ENCODE results near the gene DAZAP1.
"Not testable (repeated sequence)": the region's sequence is repeated elsewhere in the genome, so short reads cannot be mapped to it uniquely, and the experiment has no call there.

DAZAP1 gene

GRCh38 chr19:1417681-1418495 lies 10.5 kb downstream of the DAZAP1 start:
- Histone ChIP-seq H2AFZ (ENCODE audit: low read depth, low read length, severe bottlenecking) (no peak overlapping the region), H3K36me3 (ENCODE audit: low read length) (0 out of 2 replicates have a peak, but pooled peaks cover 9% of the 10 kb centered on the region), H3K9me2 (replicated peaks; ENCODE audit: insufficient read depth, low read length) (no peaks in the 10 kb centered on the region), H3K4me2 (ENCODE audit: low read depth, low read length, poor library complexity, severe bottlenecking) (no peak overlapping the region), H3K9me3 (ENCODE audit: insufficient read depth, low read length) (no peaks in the 10 kb centered on the region), H3F3A (ENCODE audit: insufficient read depth) (no peaks in the 10 kb centered on the region), H3K27me3 (ENCODE audit: low read length) (no peaks in the 10 kb centered on the region), H3K79me2 (ENCODE audit: insufficient read depth, low read length) (peaks cover 62% of the 10 kb centered on the region), H3K4me3 (ENCODE audit: insufficient read depth, low read length, poor library complexity, severe bottlenecking) (no peak overlapping the region), H3K27ac (ENCODE audit: low read depth, low read length) (no peak overlapping the region), H3K9ac (ENCODE audit: low read length) (no peak overlapping the region), H4K20me1 (ENCODE audit: low read depth, low read length) (peaks cover 24% of the 10 kb centered on the region; the same call in 1 of the 2 replicates)
- no peak for TF ChIP-seq EZH2phosphoT487 (conservative IDR thresholded peaks at IDR 0.05; ENCODE audit: low read length)
- TF ChIP-seq CTCF (IDR thresholded peaks at IDR 0.05; ENCODE audit: insufficient read depth, low read length, poor library complexity, severe bottlenecking) = no peak

DNA sequence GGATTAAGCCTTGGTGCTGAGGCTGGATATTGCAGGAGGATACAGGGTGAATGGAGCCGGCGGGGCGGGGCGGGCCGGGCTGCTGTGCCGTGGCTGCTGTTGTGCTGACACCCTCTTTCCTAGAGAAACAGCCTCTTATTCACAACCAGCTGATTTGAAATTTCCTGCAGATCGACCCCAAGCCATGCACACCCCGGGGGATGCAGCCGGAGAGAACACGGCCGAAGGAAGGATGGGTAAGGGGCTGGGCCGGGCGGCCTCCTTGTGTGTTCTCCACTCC lies 11.1 kb downstream of the DAZAP1 start:
- 0 out of 2 replicates have a peak, but pooled peaks cover 8% of the 10 kb centered on the region for H3K36me3 ChIP-seq (ENCODE audit: low read length)
- no peaks in the 10 kb centered on the region for H3K9me2 ChIP-seq (replicated peaks; ENCODE audit: insufficient read depth, low read length)
- no peak overlapping the region for H3K4me2 ChIP-seq (ENCODE audit: low read depth, low read length, poor library complexity, severe bottlenecking)
- no peak overlapping the region for H3K4me3 ChIP-seq (ENCODE audit: insufficient read depth, low read length, poor library complexity, severe bottlenecking)
- peaks cover 22% of the 10 kb centered on the region; the same call in 1 of the 2 replicates for H4K20me1 ChIP-seq (ENCODE audit: low read depth, low read length)
- no peak overlapping the region for H3K27ac ChIP-seq (ENCODE audit: low read depth, low read length)
- H3K9ac ChIP-seq (ENCODE audit: low read length) = no peak overlapping the region
- TF ChIP-seq CTCF (IDR thresholded peaks at IDR 0.05; ENCODE audit: insufficient read depth, low read length, poor library complexity, severe bottlenecking) (no peak), EZH2phosphoT487 (conservative IDR thresholded peaks at IDR 0.05; ENCODE audit: low read length) (no peak)
- H2AFZ ChIP-seq (ENCODE audit: low read depth, low read length, severe bottlenecking) = no peak overlapping the region
- no peaks in the 10 kb centered on the region for H3K27me3 ChIP-seq (ENCODE audit: low read length)
- H3K9me3 ChIP-seq (ENCODE audit: insufficient read depth, low read length) = no peaks in the 10 kb centered on the region
- no peaks in the 10 kb centered on the region for H3F3A ChIP-seq (ENCODE audit: insufficient read depth)
- peaks cover 60% of the 10 kb centered on the region for H3K79me2 ChIP-seq (ENCODE audit: insufficient read depth, low read length)

GRCh38 chr19:1418951-1419738 lies 11.8 kb downstream of the DAZAP1 start:
- no peak overlapping the region for H2AFZ ChIP-seq (ENCODE audit: low read depth, low read length, severe bottlenecking)
- H3K9me2 ChIP-seq (replicated peaks; ENCODE audit: insufficient read depth, low read length) = no peaks in the 10 kb centered on the region
- 0 out of 2 replicates have a peak, but pooled peaks cover 6% of the 10 kb centered on the region for H3K36me3 ChIP-seq (ENCODE audit: low read length)
- TF ChIP-seq CTCF (IDR thresholded peaks at IDR 0.05; ENCODE audit: insufficient read depth, low read length, poor library complexity, severe bottlenecking) (no peak), EZH2phosphoT487 (conservative IDR thresholded peaks at IDR 0.05; ENCODE audit: low read length) (no peak)
- peaks cover 21% of the 10 kb centered on the region; the same call in 1 of the 2 replicates for H4K20me1 ChIP-seq (ENCODE audit: low read depth, low read length)
- peaks cover 58% of the 10 kb centered on the region for H3K79me2 ChIP-seq (ENCODE audit: insufficient read depth, low read length)
- H3F3A ChIP-seq (ENCODE audit: insufficient read depth) = no peaks in the 10 kb centered on the region
- no peak overlapping the region for H3K27ac ChIP-seq (ENCODE audit: low read depth, low read length)
- H3K4me2 ChIP-seq (ENCODE audit: low read depth, low read length, poor library complexity, severe bottlenecking) = no peak overlapping the region
- no peak overlapping the region for H3K4me3 ChIP-seq (ENCODE audit: insufficient read depth, low read length, poor library complexity, severe bottlenecking)
- H3K9me3 ChIP-seq (ENCODE audit: insufficient read depth, low read length) = no peaks in the 10 kb centered on the region
- H3K9ac ChIP-seq (ENCODE audit: low read length) = no peak overlapping the region
- no peaks in the 10 kb centered on the region for H3K27me3 ChIP-seq (ENCODE audit: low read length)

DNA sequence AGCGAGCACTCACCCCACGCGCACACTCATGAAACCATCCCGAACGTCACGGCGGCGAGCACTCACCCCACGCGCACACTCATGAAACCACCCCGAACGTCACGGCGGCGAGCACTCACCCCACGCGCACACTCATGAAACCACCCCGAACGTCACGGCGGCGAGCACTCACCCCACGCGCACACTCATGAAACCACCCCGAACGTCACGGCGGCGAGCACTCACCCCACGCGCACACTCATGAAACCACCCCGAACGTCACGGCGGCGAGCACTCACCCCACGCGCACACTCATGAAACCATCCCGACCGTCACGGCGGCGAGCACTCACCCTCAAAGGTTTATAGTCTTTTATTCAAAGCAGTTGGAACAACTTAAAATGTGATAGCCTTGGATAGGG lies 12.7 kb downstream of the DAZAP1 start:
- not testable (repeated sequence) for H3K4me2 ChIP-seq (ENCODE audit: low read depth, low read length, poor library complexity, severe bottlenecking); H3K36me3 ChIP-seq (ENCODE audit: low read length); H3K4me3 ChIP-seq (ENCODE audit: insufficient read depth, low read length, poor library complexity, severe bottlenecking); H3K27ac ChIP-seq (ENCODE audit: low read depth, low read length); H3K9ac ChIP-seq (ENCODE audit: low read length); H3F3A ChIP-seq (ENCODE audit: insufficient read depth); H3K9me3 ChIP-seq (ENCODE audit: insufficient read depth, low read length); H3K27me3 ChIP-seq (ENCODE audit: low read length); H2AFZ ChIP-seq (ENCODE audit: low read depth, low read length, severe bottlenecking); H3K9me2 ChIP-seq (replicated peaks; ENCODE audit: insufficient read depth, low read length)
- Histone ChIP-seq H3K79me2 (ENCODE audit: insufficient read depth, low read length) (peaks cover 48% of the 10 kb centered on the region), H4K20me1 (ENCODE audit: low read depth, low read length) (peaks cover 17% of the 10 kb centered on the region; the same call in 1 of the 2 replicates)
